WTC11 (cell line): ENCODE data around the gene CDH1. TPM values are rescaled to one million over a fixed set of nuclear protein-coding genes. Genes with fewer than 3 reads are reported as not detected.
A peak's percentile ranks its signal among the peaks of the same experiment; 100 is the strongest.

Source experiments
- ATAC-seq: fragments of 200-7000 bp; cut with Tn5 transposase; 2 replicates; pipeline ENCODE4 v1.10.0; 2021; ENCODE audit warnings: mild to moderate bottlenecking, moderate library complexity
- CTCF ChIA-PET: fragments of 300-600 bp; sonication (Branson Sonifier 250); formaldehyde crosslinking; loops from one replicate; lab custom pipeline; 2021; ENCODE audit warnings: antibody characterized with exemption; lab: Charles Lee
- POLR2A ChIA-PET: fragments of 350-600 bp; sonication (Branson Sonifier 250); formaldehyde crosslinking; loops from one replicate; lab custom pipeline; 2021; ENCODE audit warnings: antibody characterized with exemption; lab: Charles Lee
- DNase-seq: peaks from one replicate; pipeline ENCODE4 v3.0.0; 2021; ENCODE audit warnings: low spot score
- H3K27ac Mint-ChIP-seq: 2 replicates; pipeline ENCODE4 v1.8.0; 2021; ENCODE audit warnings: mixed read lengths
- H3K27me3 Mint-ChIP-seq: 2 replicates; pipeline ENCODE4 v1.8.0; 2021; ENCODE audit warnings: low read depth, mild to moderate bottlenecking, moderate library complexity, mixed read lengths
- H3K36me3 Mint-ChIP-seq: 2 replicates; pipeline ENCODE4 v1.8.0; 2021; ENCODE audit warnings: mixed read lengths
- H3K4me1 Mint-ChIP-seq: 2 replicates; pipeline ENCODE4 v1.8.0; 2022; ENCODE audit warnings: mixed read lengths
- H3K4me3 Mint-ChIP-seq: 2 replicates; pipeline ENCODE4 v1.8.0; 2021; ENCODE audit warnings: mild to moderate bottlenecking, moderate library complexity, mixed read lengths
- H3K9me3 Mint-ChIP-seq: 2 replicates; pipeline ENCODE4 v1.8.0; 2021; ENCODE audit warnings: mixed read lengths
- ATF2 ChIP-seq: sonication (generic); formaldehyde crosslinking; IDR thresholded peaks from 2 replicates; pipeline ENCODE4 v1.8.1; 2022; ENCODE audit warnings: low read depth, missing genetic modification reagents, borderline replicate concordance
- E2F1 ChIP-seq: sonication (generic); formaldehyde crosslinking; IDR thresholded peaks from 2 replicates; pipeline ENCODE4 v1.8.0; 2022; ENCODE audit warnings: mild to moderate bottlenecking, missing genetic modification reagents
- ETV6 ChIP-seq: sonication (generic); formaldehyde crosslinking; IDR thresholded peaks from 2 replicates; pipeline ENCODE4 v1.8.1; 2022; ENCODE audit warnings: mild to moderate bottlenecking, missing genetic modification reagents
- FOXP4 ChIP-seq: sonication (generic); formaldehyde crosslinking; IDR thresholded peaks from 2 replicates; pipeline ENCODE4 v1.8.0; 2022; ENCODE audit warnings: mild to moderate bottlenecking, missing genetic modification reagents
- GRHL2 ChIP-seq: fragments of 250-450 bp; sonication (Bioruptor Pico); IDR thresholded peaks from 2 replicates; pipeline ENCODE4 v1.8.0; 2022; ENCODE audit warnings: mild to moderate bottlenecking, moderate library complexity; ENCODE audit not compliant: insufficient replicate concordance, severe bottlenecking
- IRF1 ChIP-seq: sonication (generic); formaldehyde crosslinking; IDR thresholded peaks from 2 replicates; pipeline ENCODE4 v1.8.0; 2023; ENCODE audit warnings: missing genetic modification reagents
- JUN ChIP-seq: sonication (generic); formaldehyde crosslinking; IDR thresholded peaks from 2 replicates; pipeline ENCODE4 v1.8.0; 2023; ENCODE audit warnings: mild to moderate bottlenecking, missing genetic modification reagents
- MAX ChIP-seq: sonication (generic); formaldehyde crosslinking; IDR thresholded peaks from 2 replicates; pipeline ENCODE4 v1.8.0; 2022; ENCODE audit warnings: mild to moderate bottlenecking, missing genetic modification reagents
- NFYB ChIP-seq: sonication (generic); formaldehyde crosslinking; conservative IDR thresholded peaks from 2 replicates; pipeline ENCODE4 v1.8.0; 2022; ENCODE audit warnings: low read depth, missing genetic modification reagents
- NR2C2 ChIP-seq: sonication (generic); formaldehyde crosslinking; IDR thresholded peaks from 2 replicates; pipeline ENCODE4 v1.8.0; 2022; ENCODE audit warnings: mild to moderate bottlenecking, missing genetic modification reagents
- STAT6 ChIP-seq: sonication (generic); formaldehyde crosslinking; conservative IDR thresholded peaks from 2 replicates; pipeline ENCODE4 v1.8.1; 2023; ENCODE audit warnings: mild to moderate bottlenecking, low read depth, missing genetic modification reagents, moderate library complexity
- USF1 ChIP-seq: sonication (generic); formaldehyde crosslinking; IDR thresholded peaks from 2 replicates; pipeline ENCODE4 v1.8.0; 2022; ENCODE audit warnings: mild to moderate bottlenecking, missing genetic modification reagents
- USF2 ChIP-seq: sonication (generic); formaldehyde crosslinking; IDR thresholded peaks from 2 replicates; pipeline ENCODE4 v1.8.1; 2023; ENCODE audit warnings: mild to moderate bottlenecking, missing genetic modification reagents, moderate library complexity
- ZBTB21 ChIP-seq: sonication (generic); formaldehyde crosslinking; IDR thresholded peaks from 2 replicates; pipeline ENCODE4 v1.8.1; 2023; ENCODE audit warnings: mild to moderate bottlenecking, missing genetic modification reagents, borderline replicate concordance
- ZMAT4 ChIP-seq: fragments of 250-450 bp; sonication (Bioruptor Pico); IDR thresholded peaks from 2 replicates; pipeline ENCODE4 v1.9.0; 2021; ENCODE audit warnings: mild to moderate bottlenecking
- ZNF138 ChIP-seq: sonication (generic); formaldehyde crosslinking; conservative IDR thresholded peaks from 2 replicates; pipeline ENCODE4 v1.8.1; 2022; ENCODE audit warnings: mild to moderate bottlenecking, moderate library complexity, missing genetic modification reagents
- ZNF219 ChIP-seq: sonication (generic); formaldehyde crosslinking; IDR thresholded peaks from 2 replicates; pipeline ENCODE4 v1.8.0; 2023; ENCODE audit warnings: missing genetic modification reagents, mild to moderate bottlenecking, borderline replicate concordance
- ZNF232 ChIP-seq: sonication (generic); formaldehyde crosslinking; IDR thresholded peaks from 2 replicates; pipeline ENCODE4 v1.8.0; 2022; ENCODE audit warnings: mild to moderate bottlenecking, missing genetic modification reagents
- ZNF317 ChIP-seq: sonication (generic); formaldehyde crosslinking; IDR thresholded peaks from 2 replicates; pipeline ENCODE4 v1.8.1; 2023; ENCODE audit warnings: low read depth, mild to moderate bottlenecking, moderate library complexity, missing genetic modification reagents, borderline replicate concordance
- ZNF671 ChIP-seq: fragments of 250-450 bp; sonication (Bioruptor Pico); IDR thresholded peaks from 2 replicates; pipeline ENCODE4 v1.8.0; 2021; ENCODE audit warnings: mild to moderate bottlenecking
- total RNA-seq: library from RNA; stranded (reverse); gene quantifications from 3 replicates; pipeline ENCODE4 v1.2.3, GENCODE V29; 2021

CDH1 gene
- total RNA-seq, 1 experiment from 2014 or later = 278 TPM

- TF ChIP-seq STAT6 (CRISPR knock-in tag) = no peak
- TF ChIP-seq MAX (CRISPR knock-in tag) = peak; percentile 1; the same call in 1 of the 2 replicates
- peak; percentile 82 for TF ChIP-seq USF1
Observed at GRCh38 chr16:68844211-68844564, 107.1 kb downstream of the CDH1 start (continued).

GRCh38 chr16:68848786-68849185 lies 111.7 kb downstream of the CDH1 start:
- CTCF ChIA-PET = no interaction called here
- no peak overlapping the region for H3K27ac Mint-ChIP-seq
- TF ChIP-seq ZMAT4 (CRISPR knock-in tag) (no peak), ZNF219 (CRISPR knock-in tag) (no peak), USF2 (CRISPR knock-in tag) (no peak), ZNF317 (no peak), GRHL2 (CRISPR knock-in tag) (no peak), MAX (CRISPR knock-in tag) (no peak), JUN (CRISPR knock-in tag) (no peak), ZBTB21 (CRISPR knock-in tag) (no peak), IRF1 (no peak), ATF2 (CRISPR knock-in tag) (no peak), E2F1 (no peak), ZNF138 (CRISPR knock-in tag) (no peak), ZNF671 (CRISPR knock-in tag) (no peak), USF1 (no peak), NR2C2 (no peak), FOXP4 (CRISPR knock-in tag) (no peak), ZNF232 (CRISPR knock-in tag) (no peak), ETV6 (CRISPR knock-in tag) (no peak), NFYB (CRISPR knock-in tag) (no peak)
- peaks cover 13% of the 10 kb centered on the region for H3K4me1 Mint-ChIP-seq
- no peak for DNase-seq
- H3K36me3 Mint-ChIP-seq = no peaks in the 10 kb centered on the region
- H3K9me3 Mint-ChIP-seq = no peaks in the 10 kb centered on the region
- POLR2A ChIA-PET = no interaction called here
- H3K4me3 Mint-ChIP-seq = no peak overlapping the region
- H3K27me3 Mint-ChIP-seq = no peaks in the 10 kb centered on the region
- ATAC-seq = no peak
